K562 (cell line): ENCODE results near the gene MYL12B. TPM values are rescaled to one million over a fixed set of nuclear protein-coding genes. Genes with fewer than 3 reads are reported as not detected.

ENCODE experiments used
- AFF4 ChIP-seq: sonication (generic); formaldehyde crosslinking; IDR thresholded peaks from 2 replicates; pipeline ENCODE4 v1.8.0; 2023; ENCODE audit warnings: mild to moderate bottlenecking, missing genetic modification reagents
- BACH1 ChIP-seq: fragments of 200-800 bp; sonication (Bioruptor generic); IDR thresholded peaks from 2 replicates; pipeline ENCODE4 v1.6.1; 2016; ENCODE audit warnings: missing genetic modification characterization, missing compliant biosample characterization
- C11orf30 ChIP-seq: fragments of 450-650 bp; IDR thresholded peaks from 2 replicates; pipeline ENCODE4 v1.6.1; 2016; ENCODE audit warnings: low read depth, mild to moderate bottlenecking
- CTBP1 ChIP-seq: fragments of 450-650 bp; IDR thresholded peaks from 2 replicates; pipeline ENCODE4 v1.6.1; 2016; ENCODE audit warnings: borderline replicate concordance
- EP300 ChIP-seq: IDR thresholded peaks from 2 replicates; pipeline ENCODE4 v1.6.1; 2012; ENCODE audit warnings: low read length, improper control_type of control experiment
- HCFC1 ChIP-seq: IDR thresholded peaks from 2 replicates; pipeline ENCODE4 v1.6.1; 2012; ENCODE audit warnings: low read depth, low read length, improper control_type of control experiment
- JUND ChIP-seq, 2 experiments: IDR thresholded peaks; 2 replicates in 1 of 2; 3 replicates in 1 of 2; pipeline ENCODE4 v1.6.1; 2011; ENCODE audit warnings: borderline replicate concordance in 2 of 2, low read depth in 2 of 2, low read length in 2 of 2, improper control_type of control experiment in 1 of 2, missing biosample characterization in 1 of 2, missing genetic modification characterization in 1 of 2, missing genetic modification reagents in 1 of 2
- MTA1 ChIP-seq: fragments of 450-650 bp; IDR thresholded peaks from 2 replicates; pipeline ENCODE4 v1.6.1; 2017; ENCODE audit warnings: borderline replicate concordance
- SETDB1 ChIP-seq: IDR thresholded peaks from one replicate; pipeline ENCODE4 v1.6.1; 2012; ENCODE audit warnings: low read length, control low read depth, inconsistent platforms
- SMARCA4 ChIP-seq: fragments of 450-650 bp; IDR thresholded peaks from 2 replicates; pipeline ENCODE4 v1.6.1; 2016
- SOX6 ChIP-seq: fragments of 450-650 bp; IDR thresholded peaks from 2 replicates; pipeline ENCODE4 v1.6.1; 2014; ENCODE audit warnings: mild to moderate bottlenecking
- SUPT5H ChIP-seq: fragments of 450-650 bp; IDR thresholded peaks from 2 replicates; pipeline ENCODE4 v1.6.1; 2016
- TFAM ChIP-seq: fragments of 250-450 bp; sonication (Bioruptor Pico); conservative IDR thresholded peaks from 2 replicates; pipeline ENCODE4 v1.5.0; 2021; ENCODE audit warnings: mild to moderate bottlenecking, moderate library complexity
- TRIM24 ChIP-seq, 2 experiments: fragments of 450-650 bp; IDR thresholded peaks; 2 replicates each; pipeline ENCODE4 v1.6.1; 2016
- ZBTB40 ChIP-seq, 2 experiments: fragments of 450-650 bp in 1 of 2; sonication (generic) in 1 of 2; formaldehyde crosslinking in 1 of 2; IDR thresholded peaks; 2 replicates each; pipeline versions ENCODE4 v1.7.1 to v1.9.0; 2016 to 2022; ENCODE audit warnings: inconsistent platforms in 1 of 2, mild to moderate bottlenecking in 1 of 2, missing genetic modification reagents in 1 of 2
- ZKSCAN3 ChIP-seq: fragments of 250-450 bp; sonication (Bioruptor Pico); IDR thresholded peaks from 2 replicates; pipeline ENCODE4 v1.4.0; 2020
- polyA plus RNA-seq, 8 experiments: library from polyadenylated mRNA; depleted of rRNA in 4 of 8; stranded (reverse) in 5 of 8; unstranded in 3 of 8; fragments of >200 nt; fragmentation: Nextera tagmentation in 2 of 8; fragmentation: Illumina TruSeq in 1 of 8; extraction: Ambion mirVana in 2 of 8; extraction: Trizol in 1 of 8; gene quantifications; 2 replicates each; pipeline versions ENCODE4 v1.2.1 to v1.2.3, GENCODE V29; 2011 to 2014; ENCODE audit warnings: inconsistent platforms in 1 of 8, missing spikeins in 1 of 8
- total RNA-seq, 7 experiments: library from RNA; depleted of rRNA in 6 of 7; stranded (reverse); fragments of >200 nt in 6 of 7; fragmentation: Illumina TruSeq in 2 of 7; extraction: Trizol in 2 of 7; gene quantifications; 2 replicates each; pipeline versions ENCODE4 v1.2.1 to v1.2.3, GENCODE V29; 2011 to 2021; ENCODE audit warnings: low replicate concordance in 1 of 7

The MYL12B gene
- total and polyA plus RNA-seq, 9 of the 15 experiments (the other 6 are each of a cell fraction or from before 2014, with no cell fraction given): 220 to 995 (median 463) TPM

GRCh38 chr18:3323900-3324299 lies 62.0 kb downstream of the MYL12B start (continued):
- TF ChIP-seq MTA1 (0 out of 2 replicates have a peak, but pooled peaks have one; percentile 38), C11orf30 (peak; percentile 79), TFAM (CRISPR knock-in tag) (no peak), SMARCA4 (peak; percentile 55; the same call in 1 of the 2 replicates), AFF4 (CRISPR knock-in tag) (no peak), EP300 (0 out of 2 replicates have a peak, but pooled peaks have one; percentile 4), JUND (IDR thresholded peaks at IDR 0.05; ENCODE audit: borderline replicate concordance, low read depth, low read length) (peak; percentile 74), JUND (tag; IDR thresholded peaks at IDR 0.05; ENCODE audit: borderline replicate concordance, low read depth, low read length) (peak; percentile 76; the same call in 1 of the 3 replicates), BACH1 (tag) (no peak), HCFC1 (no peak), TRIM24 (IDR thresholded peaks at IDR 0.05) (0 out of 4 replicates have a peak, but pooled peaks of 1 of the 2 experiments have one; percentile 56), SETDB1 (no peak), SUPT5H (no peak), ZKSCAN3 (CRISPR knock-in tag) (no peak), ZBTB40 (IDR thresholded peaks at IDR 0.05) (0 out of 2 replicates have a peak, but pooled peaks have one; percentile 26), ZBTB40 (CRISPR knock-in tag; IDR thresholded peaks at IDR 0.05) (no peak), CTBP1 (no peak), SOX6 (peak; percentile 40; the same call in 1 of the 2 replicates)
